ENCODE results near the gene RARRES1. TPM values are rescaled to one million over a fixed set of nuclear protein-coding genes. Genes with fewer than 3 reads are reported as not detected.

The RARRES1 gene
- total RNA-seq, 2 experiments from 2014 or later = not detected

GRCh38 chr3:158679547-158680000 lies 52.7 kb downstream of the RARRES1 start:
- Histone ChIP-seq H4K20me1 (ENCODE audit: insufficient read depth, low read length) (no peaks in the 10 kb centered on the region), H3K4me1 (ENCODE audit: insufficient read depth, low read length, poor library complexity, severe bottlenecking) (no peaks in the 10 kb centered on the region), H3K27ac (ENCODE audit: low read depth, low read length, poor library complexity, severe bottlenecking) (no peak overlapping the region), H3K9me3 (ENCODE audit: low read length) (no peaks in the 10 kb centered on the region), H2AFZ (ENCODE audit: low read length) (no peak overlapping the region), H3K4me3 (ENCODE audit: low read depth, low read length, poor library complexity, severe bottlenecking) (no peak overlapping the region), H3K36me3 (ENCODE audit: insufficient read depth, low read length) (peaks cover 48% of the 10 kb centered on the region), H3K4me2 (ENCODE audit: low read length) (no peak overlapping the region), H3K9me2 (ENCODE audit: insufficient read depth, low read length) (no peaks in the 10 kb centered on the region), H3K79me2 (ENCODE audit: insufficient read depth, low read depth, low read length) (no peaks in the 10 kb centered on the region)
- DNase-seq (ENCODE audit: low spot score) = no peak
- no TSS peak for BruUV-seq (replicated peaks)
- ChIA-PET POLR2A (interaction anchor here (0.5 to 0.9 kb wide), 4 partner anchors 20 to 197 kb away, joined by 3 to 5 read pairs (median 3); no protein-coding TSS in a partner anchor), CTCF (ENCODE audit: unreplicated experiment) (no interaction called here)
- intact Hi-C loops (cut with micrococcal nuclease; ENCODE audit: unreplicated experiment) = no loop called here
- TF ChIP-seq CTCF (conservative IDR thresholded peaks at IDR 0.05; ENCODE audit: low read length) (no peak), EZH2phosphoT487 (IDR thresholded peaks at IDR 0.05; ENCODE audit: borderline replicate concordance, low read depth, low read length) (no peak)

- no peak for DNase-seq (ENCODE audit: low spot score)
- TF ChIP-seq EZH2phosphoT487 (IDR thresholded peaks at IDR 0.05; ENCODE audit: borderline replicate concordance, low read depth, low read length) = no peak
- TF ChIP-seq CTCF (conservative IDR thresholded peaks at IDR 0.05; ENCODE audit: low read length) = no peak
- intact Hi-C loops (cut with micrococcal nuclease; ENCODE audit: unreplicated experiment) = no loop called here
- no TSS peak for BruUV-seq (replicated peaks)
- no peaks in the 10 kb centered on the region for H3K9me2 ChIP-seq (ENCODE audit: insufficient read depth, low read length)
- H4K20me1 ChIP-seq (ENCODE audit: insufficient read depth, low read length) = no peaks in the 10 kb centered on the region
- no peak overlapping the region for H2AFZ ChIP-seq (ENCODE audit: low read length)
- no peak overlapping the region for H3K4me2 ChIP-seq (ENCODE audit: low read length)
- no peaks in the 10 kb centered on the region for H3K79me2 ChIP-seq (ENCODE audit: insufficient read depth, low read depth, low read length)
- ChIA-PET CTCF (ENCODE audit: unreplicated experiment) (no interaction called here), POLR2A (interaction anchor here (0.7 to 0.9 kb wide), 4 partner anchors 9 to 196 kb away, joined by 3 read pairs; no protein-coding TSS in a partner anchor)
- H3K4me3 ChIP-seq (ENCODE audit: low read depth, low read length, poor library complexity, severe bottlenecking) = no peak overlapping the region
- H3K27ac ChIP-seq (ENCODE audit: low read depth, low read length, poor library complexity, severe bottlenecking) = no peak overlapping the region
- no peaks in the 10 kb centered on the region for H3K4me1 ChIP-seq (ENCODE audit: insufficient read depth, low read length, poor library complexity, severe bottlenecking)
- no peaks in the 10 kb centered on the region for H3K9me3 ChIP-seq (ENCODE audit: low read length)
- peaks cover 43% of the 10 kb centered on the region for H3K36me3 ChIP-seq (ENCODE audit: insufficient read depth, low read length)
These were observed 53.6 kb downstream of the RARRES1 start for GRCh38 chr3:158678687-158679086.
